GM21526 (cell line): Measurements from ENCODE around the gene RNF225.
"Not testable (repeated sequence)": the region's sequence is repeated elsewhere in the genome, so short reads cannot be mapped to it uniquely, and the experiment has no call there.

Source experiments
- ATAC-seq: cut with Tn5 transposase; IDR thresholded peaks from one replicate; pipeline ENCODE4 v1.9.1; 2021; ENCODE audit warnings: moderate library complexity; ENCODE audit not compliant: unreplicated experiment, low FRiP score

The RNF225 gene

GRCh38 chr19:58386576-58387337, 8.7 kb upstream of the RNF225 start, which contains the start of gene RPS5:
TSS of gene RPS5 (plus strand) at chr19:58387269. CDS start at chr19:58388138, 869 bp downstream.
- peak; percentile 74 for ATAC-seq

GRCh38 chr19:58387338-58388174, 7.9 kb upstream of the RNF225 start:
- ATAC-seq, result no peak

GRCh38 chr19:58388175-58388526, 7.3 kb upstream of the RNF225 start:
- no peak for ATAC-seq

- no peak for ATAC-seq
Measured at GRCh38 chr19:58392945-58393724, 2.3 kb upstream of the RNF225 start.

GRCh38 chr19:58393725-58394033, 1.8 kb upstream of the RNF225 start:
- ATAC-seq, result no peak

GRCh38 chr19:58394821-58395219, 636 bp upstream of the RNF225 start:
- no peak for ATAC-seq

- ATAC-seq, result no peak
Measured at GRCh38 chr19:58395979-58396627, 647 bp downstream of the RNF225 start.

- ATAC-seq, result no peak
Measured at GRCh38 chr19:58396691-58397532, 1.5 kb downstream of the RNF225 start.

- ATAC-seq, result no peak
Measured at GRCh38 chr19:58397533-58398037, 2.1 kb downstream of the RNF225 start.

- no peak for ATAC-seq
Measured at GRCh38 chr19:58398087-58398486, 2.6 kb downstream of the RNF225 start.

- ATAC-seq, result no peak
Measured at GRCh38 chr19:58398545-58398944, 3.1 kb downstream of the RNF225 start.

GRCh38 chr19:58399903-58400302, 4.4 kb downstream of the RNF225 start:
- no peak for ATAC-seq

- no peak for ATAC-seq
Measured at GRCh38 chr19:58400316-58400915, 5.0 kb downstream of the RNF225 start.

- peak; percentile 92 for ATAC-seq
Measured at GRCh38 chr19:58400916-58401839, 5.7 kb downstream of the RNF225 start.

- no peak for ATAC-seq
Measured at GRCh38 chr19:58401840-58402421, 6.5 kb downstream of the RNF225 start.

GRCh38 chr19:58403920-58404478, 8.5 kb downstream of the RNF225 start:
- not testable (repeated sequence) for ATAC-seq
